Measurements from ENCODE around the gene PKD1L1. TPM values are rescaled to one million over a fixed set of nuclear protein-coding genes. Genes with fewer than 3 reads are reported as not detected.

PKD1L1 gene
- total RNA-seq, 1 experiment from 2014 or later = 0.17 TPM

GRCh38 chr7:47846138-47846836 is 102.0 kb downstream of the PKD1L1 start:
- Histone ChIP-seq H4K8ac (replicated peaks; ENCODE audit: insufficient read length, low read depth, low read length) (no peak overlapping the region), H3T11ph (ENCODE audit: low read length) (no peak overlapping the region), H2BK15ac (ENCODE audit: low read depth, low read length) (no peak overlapping the region), H4K5ac (ENCODE audit: insufficient read length, low read depth, low read length) (no peak overlapping the region), H2AK5ac (ENCODE audit: insufficient read length, low read length) (no peak overlapping the region), H2BK5ac (ENCODE audit: insufficient read length, low read length) (no peak overlapping the region), H3K79me1 (ENCODE audit: insufficient read depth, low read depth, low read length, poor library complexity, severe bottlenecking) (no peaks in the 10 kb centered on the region), H2BK120ac (ENCODE audit: low read depth, low read length, poor library complexity, severe bottlenecking) (no peak overlapping the region), H3K27me3 (ENCODE audit: insufficient read depth, low read length) (no peaks in the 10 kb centered on the region), H3K4me1 (ENCODE audit: insufficient read depth, low read length) (no peaks in the 10 kb centered on the region), H3K14ac (ENCODE audit: insufficient read depth, low read length) (no peak overlapping the region), H3K79me2 (ENCODE audit: insufficient read depth, low read length) (no peaks in the 10 kb centered on the region), H4K20me1 (ENCODE audit: control insufficient read depth, insufficient read depth, insufficient read length) (no peaks in the 10 kb centered on the region), H4K91ac (ENCODE audit: insufficient read length, low read depth, low read length) (no peak overlapping the region), H3K23me2 (ENCODE audit: insufficient read length, low read depth, low read length, poor library complexity, severe bottlenecking) (no peaks in the 10 kb centered on the region), H3K4me2 (ENCODE audit: insufficient read depth, insufficient read length, low read length) (no peak overlapping the region), H3K9ac (ENCODE audit: extremely low read depth, insufficient read length, low read length) (no peak overlapping the region), H3K56ac (ENCODE audit: insufficient read length, low read depth, low read length) (no peak overlapping the region), H3K27ac (ENCODE audit: insufficient read length, low read depth, low read length) (no peak overlapping the region), H3K4ac (ENCODE audit: low read depth, low read length) (no peak overlapping the region), H3K23ac (ENCODE audit: insufficient read length, low read depth, low read length) (no peak overlapping the region), H3K9me3 (ENCODE audit: control insufficient read depth, low read depth, low read length) (no peaks in the 10 kb centered on the region), H2BK12ac (ENCODE audit: insufficient read length, low read depth, low read length) (no peak overlapping the region), H2AFZ (ENCODE audit: low read length) (no peak overlapping the region), H3K18ac (ENCODE audit: insufficient read length, low read depth, low read length) (no peak overlapping the region), H2BK20ac (ENCODE audit: low read depth, low read length, poor library complexity, severe bottlenecking) (no peak overlapping the region)
- TF ChIP-seq CTCF (conservative IDR thresholded peaks at IDR 0.05) = no peak
- Mint-ChIP-seq H3K4me1 (no peaks in the 10 kb centered on the region), H3K4me3 (no peak overlapping the region), H3K27me3 (ENCODE audit: low read depth) (peaks cover 6% of the 10 kb centered on the region), H3K9me3 (no peaks in the 10 kb centered on the region), H3K27ac (no peak overlapping the region), H3K36me3 (ENCODE audit: insufficient read depth in 1 of 3, low read depth in 3 of 3) (no peaks in the 10 kb centered on the region)
- DNase-seq = no peak
- no CpG with 5 or more reads among the region's 7 CpGs for WGBS (ENCODE audit: extremely low coverage, insufficient read length, low lambda C conversion rate)
